Measurements from ENCODE around the gene ZNF280A.

The ZNF280A gene

DNA sequence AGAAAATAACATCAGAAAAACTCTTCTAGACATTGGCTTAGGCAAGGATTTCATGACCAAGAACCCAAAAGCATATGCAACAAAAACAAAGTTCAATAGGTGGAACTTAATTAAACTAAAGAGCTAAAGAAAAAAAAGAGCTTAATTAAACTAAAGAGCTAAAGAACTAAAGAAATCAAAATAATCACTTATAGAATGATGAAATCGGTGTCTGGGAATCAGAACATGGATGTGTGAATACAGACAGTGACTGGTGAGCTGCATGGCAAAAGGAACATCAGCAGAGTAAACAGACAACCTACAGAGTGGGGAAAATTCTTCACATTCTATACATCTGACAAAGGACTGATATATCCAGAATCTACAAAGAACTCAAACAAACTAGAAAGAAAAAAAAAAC is 53.0 kb downstream of the ZNF280A start:
- no peaks in the 10 kb centered on the region for H3K4me1 ChIP-seq (ENCODE audit: control insufficient read depth, insufficient read depth, low read length)
- H3K4me3 ChIP-seq (ENCODE audit: low read depth, low read length) = no peak overlapping the region
- H3K27me3 ChIP-seq (ENCODE audit: control insufficient read depth, insufficient read depth, low read length) = peaks cover 60% of the 10 kb centered on the region
- H3K9ac ChIP-seq (ENCODE audit: low read length) = no peak overlapping the region
- H3K36me3 ChIP-seq (ENCODE audit: control insufficient read depth, insufficient read depth, low read length) = no peaks in the 10 kb centered on the region
- peaks cover 17% of the 10 kb centered on the region for H3K9me3 ChIP-seq (ENCODE audit: control insufficient read depth, insufficient read depth, low read depth, low read length)
- H3K27ac ChIP-seq (ENCODE audit: low read depth, low read length) = no peak overlapping the region

DNA sequence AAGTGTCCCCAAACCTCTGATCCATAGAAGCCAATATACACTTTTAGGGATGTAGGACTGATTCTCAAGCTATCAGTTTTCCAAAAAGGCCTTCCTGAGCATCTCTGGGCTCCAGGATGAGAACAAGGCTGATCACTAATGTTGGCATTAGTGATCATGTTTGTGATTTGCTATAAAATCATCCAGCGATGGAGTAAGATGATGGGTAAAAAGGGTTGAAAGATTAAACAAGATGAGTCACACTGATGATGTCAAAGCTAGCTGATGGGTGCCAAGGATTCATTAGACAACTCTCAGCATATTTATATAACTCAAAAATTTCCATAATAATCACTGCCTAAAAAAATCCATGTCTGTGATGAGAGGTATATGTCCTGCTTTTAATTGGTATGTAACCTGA is 54.3 kb downstream of the ZNF280A start:
- H3K27ac ChIP-seq (ENCODE audit: low read depth, low read length) = no peak overlapping the region
- no peaks in the 10 kb centered on the region for H3K36me3 ChIP-seq (ENCODE audit: control insufficient read depth, insufficient read depth, low read length)
- no peak overlapping the region for H3K4me3 ChIP-seq (ENCODE audit: low read depth, low read length)
- H3K9me3 ChIP-seq (ENCODE audit: control insufficient read depth, insufficient read depth, low read depth, low read length) = peaks cover 17% of the 10 kb centered on the region
- no peaks in the 10 kb centered on the region for H3K4me1 ChIP-seq (ENCODE audit: control insufficient read depth, insufficient read depth, low read length)
- peaks cover 65% of the 10 kb centered on the region for H3K27me3 ChIP-seq (ENCODE audit: control insufficient read depth, insufficient read depth, low read length)
- no peak overlapping the region for H3K9ac ChIP-seq (ENCODE audit: low read length)

DNA sequence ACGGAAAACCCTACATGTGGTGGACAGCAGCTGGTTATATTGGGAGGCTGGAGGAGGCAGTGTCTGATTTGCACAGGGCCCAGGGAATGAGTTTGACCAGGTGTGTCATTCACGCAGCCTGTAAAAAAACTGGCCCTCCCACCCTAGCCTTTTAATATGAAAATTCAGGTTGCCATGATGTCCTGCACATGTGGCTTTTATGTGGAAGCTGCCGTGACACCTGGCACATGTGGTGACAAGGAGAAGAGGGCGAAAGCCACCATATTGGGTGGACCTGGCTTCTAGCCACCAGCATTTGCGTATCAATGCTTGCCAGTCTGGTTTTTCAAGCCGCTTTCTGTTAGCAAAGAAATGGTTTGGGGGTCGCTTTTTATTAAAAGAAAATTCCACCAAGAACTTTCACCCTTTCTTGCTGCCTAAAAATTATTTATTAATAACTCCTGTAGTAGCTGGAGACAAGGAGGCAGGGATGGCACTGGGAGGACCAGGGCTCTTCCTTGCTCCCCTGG is 54.9 kb downstream of the ZNF280A start:
- Histone ChIP-seq H3K36me3 (ENCODE audit: control insufficient read depth, insufficient read depth, low read length) (no peaks in the 10 kb centered on the region), H3K4me1 (ENCODE audit: control insufficient read depth, insufficient read depth, low read length) (no peaks in the 10 kb centered on the region), H3K27ac (ENCODE audit: low read depth, low read length) (no peak overlapping the region), H3K27me3 (ENCODE audit: control insufficient read depth, insufficient read depth, low read length) (peaks cover 65% of the 10 kb centered on the region), H3K4me3 (ENCODE audit: low read depth, low read length) (no peak overlapping the region), H3K9ac (ENCODE audit: low read length) (no peak overlapping the region), H3K9me3 (ENCODE audit: control insufficient read depth, insufficient read depth, low read depth, low read length) (peaks cover 20% of the 10 kb centered on the region)

DNA sequence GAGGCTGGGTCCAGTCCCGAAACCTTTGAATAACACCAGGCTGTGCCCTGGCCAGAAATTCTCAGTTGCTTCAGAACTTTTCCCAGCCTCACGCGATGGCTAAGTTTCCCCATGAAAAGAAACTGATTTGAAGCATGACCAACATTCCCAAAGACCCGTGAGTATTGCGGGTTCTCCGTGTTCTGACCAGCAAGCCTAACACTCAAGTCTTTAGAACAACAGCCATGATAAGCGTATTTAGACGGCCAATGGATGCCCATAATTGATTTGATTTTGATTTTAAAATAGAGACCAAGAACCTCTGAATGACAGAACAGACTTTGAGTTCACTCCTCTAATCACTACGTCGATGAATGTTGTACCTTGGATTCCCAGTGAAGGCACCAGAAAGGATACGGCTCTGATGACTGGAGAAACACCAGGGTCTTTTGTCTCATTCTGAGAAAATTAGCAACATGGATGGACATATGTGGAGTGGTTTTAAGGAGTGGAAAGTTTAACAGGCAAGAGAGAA is 55.5 kb downstream of the ZNF280A start:
- Histone ChIP-seq H3K9me3 (ENCODE audit: control insufficient read depth, insufficient read depth, low read depth, low read length) (peaks cover 21% of the 10 kb centered on the region), H3K27ac (ENCODE audit: low read depth, low read length) (no peak overlapping the region), H3K27me3 (ENCODE audit: control insufficient read depth, insufficient read depth, low read length) (peaks cover 61% of the 10 kb centered on the region)

DNA sequence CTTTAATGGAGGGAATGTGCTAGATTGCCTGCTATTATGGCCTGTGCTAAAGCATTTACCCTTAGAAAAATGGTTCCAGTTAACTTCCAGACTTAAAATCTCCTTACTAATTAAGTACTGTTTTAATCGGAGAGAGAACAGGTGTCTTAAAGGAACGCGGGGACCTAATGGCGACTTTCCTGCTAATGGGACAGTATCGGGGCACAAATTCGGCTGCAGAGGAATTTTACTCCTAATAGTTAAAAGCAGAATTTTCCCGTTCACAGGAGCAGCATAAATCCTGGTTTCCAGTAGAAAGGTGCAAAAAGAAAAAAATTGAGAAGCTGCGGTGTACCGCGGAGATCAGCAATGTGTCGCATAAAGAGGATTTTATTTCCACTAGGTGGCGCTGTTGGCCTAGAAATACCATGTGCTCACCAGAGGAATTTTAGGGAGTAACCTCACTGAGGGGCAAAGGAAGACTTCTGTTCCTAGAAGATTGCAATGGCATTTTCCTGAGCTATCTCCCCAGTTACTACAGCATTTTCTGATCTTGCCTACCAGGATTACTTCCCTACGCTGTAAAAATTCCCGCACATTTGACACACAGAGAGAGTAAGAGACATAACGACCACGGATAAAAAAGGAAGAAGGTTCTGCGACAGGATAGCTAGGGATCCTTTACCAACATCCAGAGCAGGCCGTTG is 56.1 kb downstream of the ZNF280A start:
- Histone ChIP-seq H3K4me3 (ENCODE audit: low read depth, low read length) (no peak overlapping the region), H3K9me3 (ENCODE audit: control insufficient read depth, insufficient read depth, low read depth, low read length) (peaks cover 23% of the 10 kb centered on the region), H3K4me1 (ENCODE audit: control insufficient read depth, insufficient read depth, low read length) (no peaks in the 10 kb centered on the region), H3K27ac (ENCODE audit: low read depth, low read length) (no peak overlapping the region), H3K27me3 (ENCODE audit: control insufficient read depth, insufficient read depth, low read length) (peaks cover 61% of the 10 kb centered on the region), H3K9ac (ENCODE audit: low read length) (no peak overlapping the region), H3K36me3 (ENCODE audit: control insufficient read depth, insufficient read depth, low read length) (no peaks in the 10 kb centered on the region)

More for the DNA sequence above, 55.5 kb downstream of the ZNF280A start:
- H3K4me3 ChIP-seq (ENCODE audit: low read depth, low read length) = no peak overlapping the region
- no peak overlapping the region for H3K9ac ChIP-seq (ENCODE audit: low read length)
- no peaks in the 10 kb centered on the region for H3K36me3 ChIP-seq (ENCODE audit: control insufficient read depth, insufficient read depth, low read length)
- H3K4me1 ChIP-seq (ENCODE audit: control insufficient read depth, insufficient read depth, low read length) = no peaks in the 10 kb centered on the region

Measured in HUES6 (cell line).